Measurements from ENCODE around the gene CAPN13.

Gene CAPN13

DNA sequence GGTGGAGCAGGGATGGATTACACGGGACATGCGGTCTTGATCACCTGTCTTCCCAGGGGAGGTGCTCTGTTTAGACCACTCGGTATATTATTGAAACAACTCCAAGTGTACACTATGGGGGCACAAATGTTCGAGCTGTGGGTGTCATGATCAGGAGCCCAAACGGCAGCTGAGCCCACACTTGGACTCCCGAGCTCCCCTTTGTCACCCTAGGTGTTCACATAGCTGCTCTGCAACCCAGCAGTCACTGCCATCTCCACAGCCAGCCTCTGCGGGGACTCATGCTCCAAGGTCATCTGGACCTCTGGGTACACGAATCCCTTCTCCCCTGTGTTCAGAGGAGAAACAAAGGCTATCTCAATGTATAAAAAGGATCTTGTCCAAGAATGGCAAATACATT, 46.0 kb downstream of the CAPN13 start:
- no peaks in the 10 kb centered on the region for H3K9me3 Mint-ChIP-seq
- H3K36me3 Mint-ChIP-seq (ENCODE audit: low read depth): no peaks in the 10 kb centered on the region
- no peak overlapping the region for H3K27ac Mint-ChIP-seq
- H3K4me1 Mint-ChIP-seq (ENCODE audit: low read depth): no peaks in the 10 kb centered on the region
- H3K4me3 Mint-ChIP-seq: no peak overlapping the region
- H3K27me3 Mint-ChIP-seq: peaks cover 4% of the 10 kb centered on the region

- Mint-ChIP-seq H3K27me3 (peaks cover 8% of the 10 kb centered on the region), H3K4me3 (no peak overlapping the region), H3K36me3 (ENCODE audit: low read depth) (no peaks in the 10 kb centered on the region), H3K9me3 (no peaks in the 10 kb centered on the region), H3K27ac (no peak overlapping the region), H3K4me1 (ENCODE audit: low read depth) (no peaks in the 10 kb centered on the region)
Measured at GRCh38 chr2:30759481-30759880, 47.8 kb downstream of the CAPN13 start.

DNA sequence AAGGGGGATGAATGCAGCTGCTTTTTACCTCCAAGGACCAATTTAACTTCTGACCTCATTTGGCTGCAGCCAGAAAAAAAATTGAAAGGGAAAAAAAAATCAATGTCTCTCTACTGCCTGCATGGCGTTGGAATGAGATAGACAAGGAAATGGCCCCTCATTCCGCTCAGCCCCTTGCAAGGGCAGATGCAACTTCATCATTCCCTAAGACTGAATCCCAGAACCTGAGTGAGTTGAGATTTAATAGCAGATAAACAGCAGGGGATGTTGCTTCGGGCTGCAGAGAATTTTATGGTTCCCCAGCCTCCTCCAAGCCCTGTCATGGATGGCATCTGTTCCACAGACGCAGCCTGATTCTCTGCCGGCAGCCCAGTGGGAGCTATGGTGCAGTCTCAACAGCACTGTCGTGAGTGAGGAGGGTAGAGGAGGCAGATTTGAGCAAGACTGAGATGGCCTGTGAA, 49.0 kb downstream of the CAPN13 start:
- Mint-ChIP-seq H3K27me3 (peaks cover 12% of the 10 kb centered on the region), H3K36me3 (ENCODE audit: low read depth) (no peaks in the 10 kb centered on the region)

GRCh38 chr2:30757749-30758148, 49.5 kb downstream of the CAPN13 start:
- Mint-ChIP-seq H3K27ac (no peak overlapping the region), H3K4me3 (no peak overlapping the region), H3K27me3 (peaks cover 12% of the 10 kb centered on the region), H3K9me3 (no peaks in the 10 kb centered on the region), H3K36me3 (ENCODE audit: low read depth) (no peaks in the 10 kb centered on the region), H3K4me1 (ENCODE audit: low read depth) (no peaks in the 10 kb centered on the region)

More for the DNA sequence above, 49.0 kb downstream of the CAPN13 start:
- no peaks in the 10 kb centered on the region for H3K4me1 Mint-ChIP-seq (ENCODE audit: low read depth)
- H3K27ac Mint-ChIP-seq: no peak overlapping the region
- H3K9me3 Mint-ChIP-seq: no peaks in the 10 kb centered on the region
- no peak overlapping the region for H3K4me3 Mint-ChIP-seq

- no peaks in the 10 kb centered on the region for H3K9me3 Mint-ChIP-seq
- H3K4me3 Mint-ChIP-seq: no peak overlapping the region
- H3K36me3 Mint-ChIP-seq (ENCODE audit: low read depth): no peaks in the 10 kb centered on the region
- peaks cover 12% of the 10 kb centered on the region for H3K27me3 Mint-ChIP-seq
- no peak overlapping the region for H3K27ac Mint-ChIP-seq
- no peaks in the 10 kb centered on the region for H3K4me1 Mint-ChIP-seq (ENCODE audit: low read depth)
Measured at GRCh38 chr2:30756971-30757370, 50.3 kb downstream of the CAPN13 start.

GRCh38 chr2:30756051-30756719, 51.1 kb downstream of the CAPN13 start:
- H3K27ac Mint-ChIP-seq: no peak overlapping the region
- peaks cover 12% of the 10 kb centered on the region for H3K27me3 Mint-ChIP-seq
- H3K4me3 Mint-ChIP-seq: no peak overlapping the region
- no peaks in the 10 kb centered on the region for H3K36me3 Mint-ChIP-seq (ENCODE audit: low read depth)
- no peaks in the 10 kb centered on the region for H3K9me3 Mint-ChIP-seq
- H3K4me1 Mint-ChIP-seq (ENCODE audit: low read depth): no peaks in the 10 kb centered on the region

GRCh38 chr2:30753630-30754029, 53.6 kb downstream of the CAPN13 start:
- Mint-ChIP-seq H3K9me3 (no peaks in the 10 kb centered on the region), H3K27me3 (peaks cover 9% of the 10 kb centered on the region), H3K36me3 (ENCODE audit: low read depth) (no peaks in the 10 kb centered on the region), H3K4me3 (no peak overlapping the region), H3K4me1 (ENCODE audit: low read depth) (no peaks in the 10 kb centered on the region), H3K27ac (no peak overlapping the region)

DNA sequence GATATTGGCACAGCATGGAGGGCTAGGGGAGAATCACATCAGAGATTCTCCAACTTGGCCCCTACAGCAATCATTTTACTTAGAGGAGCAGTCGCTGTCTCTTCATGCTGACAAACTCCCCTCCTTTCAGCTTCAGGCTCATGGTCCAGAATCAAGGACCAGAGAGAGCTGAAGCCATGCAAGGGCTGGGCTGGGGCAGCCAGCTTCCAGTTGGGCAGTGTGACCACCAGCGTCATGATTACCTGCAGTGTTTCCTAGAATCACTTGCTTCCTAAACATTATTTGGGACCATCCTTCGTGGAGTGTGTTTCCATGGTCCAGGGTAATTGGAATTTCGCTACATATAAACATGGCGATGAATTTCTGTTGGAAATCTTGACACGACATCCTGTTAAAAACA, 54.4 kb downstream of the CAPN13 start:
- no peak overlapping the region for H3K27ac Mint-ChIP-seq
- no peaks in the 10 kb centered on the region for H3K4me1 Mint-ChIP-seq (ENCODE audit: low read depth)
- H3K9me3 Mint-ChIP-seq: no peaks in the 10 kb centered on the region
- no peaks in the 10 kb centered on the region for H3K36me3 Mint-ChIP-seq (ENCODE audit: low read depth)
- peaks cover 9% of the 10 kb centered on the region for H3K27me3 Mint-ChIP-seq
- H3K4me3 Mint-ChIP-seq: no peak overlapping the region

GRCh38 chr2:30747206-30747605, 60.0 kb downstream of the CAPN13 start:
- H3K27ac Mint-ChIP-seq: no peak overlapping the region
- H3K4me1 Mint-ChIP-seq (ENCODE audit: low read depth): no peaks in the 10 kb centered on the region
- no peak overlapping the region for H3K4me3 Mint-ChIP-seq
- no peaks in the 10 kb centered on the region for H3K36me3 Mint-ChIP-seq (ENCODE audit: low read depth)
- H3K9me3 Mint-ChIP-seq: no peaks in the 10 kb centered on the region
- H3K27me3 Mint-ChIP-seq: no peaks in the 10 kb centered on the region

DNA sequence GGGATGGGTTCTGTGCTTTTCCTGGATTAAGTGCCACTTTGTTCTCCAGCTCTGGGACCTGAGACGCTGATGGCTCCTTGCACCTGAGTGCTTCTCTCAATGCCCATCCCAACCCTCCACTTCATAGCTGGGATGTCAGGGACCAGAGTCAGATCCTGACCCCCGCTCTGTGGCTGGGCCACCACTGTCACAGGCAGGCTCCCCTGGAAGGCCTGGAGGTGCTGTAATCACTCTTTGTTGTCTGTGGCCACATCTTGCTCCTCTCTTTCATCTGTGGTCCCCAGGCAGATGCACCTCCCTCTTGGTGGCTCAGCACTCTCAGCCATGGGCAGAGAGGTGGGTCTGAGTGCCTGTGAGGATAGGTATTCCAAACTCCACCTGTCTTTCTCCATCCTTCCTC, 62.4 kb downstream of the CAPN13 start:
- H3K36me3 Mint-ChIP-seq (ENCODE audit: low read depth): no peaks in the 10 kb centered on the region
- H3K9me3 Mint-ChIP-seq: no peaks in the 10 kb centered on the region
- H3K27ac Mint-ChIP-seq: no peak overlapping the region
- no peaks in the 10 kb centered on the region for H3K27me3 Mint-ChIP-seq
- no peak overlapping the region for H3K4me3 Mint-ChIP-seq
- H3K4me1 Mint-ChIP-seq (ENCODE audit: low read depth): no peaks in the 10 kb centered on the region

GRCh38 chr2:30741576-30741975, 65.7 kb downstream of the CAPN13 start:
- no peak overlapping the region for H3K4me3 Mint-ChIP-seq
- no peaks in the 10 kb centered on the region for H3K9me3 Mint-ChIP-seq
- H3K4me1 Mint-ChIP-seq (ENCODE audit: low read depth): no peaks in the 10 kb centered on the region
- H3K27me3 Mint-ChIP-seq: no peaks in the 10 kb centered on the region
- no peaks in the 10 kb centered on the region for H3K36me3 Mint-ChIP-seq (ENCODE audit: low read depth)
- no peak overlapping the region for H3K27ac Mint-ChIP-seq

DNA sequence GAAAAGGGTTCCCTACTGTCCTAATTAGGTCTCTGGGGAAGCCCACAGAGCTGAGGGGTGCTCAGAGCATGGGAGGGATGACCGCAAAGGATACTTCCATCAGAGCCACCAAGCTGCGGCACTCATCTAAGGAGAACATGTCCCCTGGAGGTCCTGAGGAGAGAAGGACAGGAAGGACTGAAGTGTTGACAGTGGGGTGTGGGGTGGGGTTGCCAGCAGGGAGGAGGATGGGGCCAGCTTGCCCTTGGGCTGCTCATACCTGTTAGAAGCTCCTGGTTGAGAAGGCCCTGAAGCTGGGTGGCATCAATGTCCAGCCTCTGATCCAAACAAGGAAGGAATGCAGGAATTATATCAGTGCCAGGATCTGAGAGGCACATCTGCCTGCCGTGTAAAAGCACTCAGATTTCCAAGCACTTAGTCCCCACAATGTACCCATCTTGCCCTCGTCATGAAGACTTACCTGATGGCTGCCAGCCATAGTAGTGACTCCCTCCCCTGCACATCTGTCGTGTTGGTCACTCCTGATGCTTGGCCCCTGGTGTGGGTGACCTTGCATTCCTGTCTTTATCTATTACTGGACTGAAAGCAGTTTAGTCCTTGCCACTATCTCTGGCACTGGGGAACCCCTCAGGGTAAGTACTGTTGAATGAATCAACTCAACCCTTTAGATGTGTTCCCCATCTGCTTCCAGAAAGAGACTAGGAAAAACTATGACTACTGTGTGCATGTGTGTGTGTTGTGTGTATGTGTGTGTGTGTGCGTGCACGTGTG, 68.9 kb downstream of the CAPN13 start:
- Mint-ChIP-seq H3K27ac (no peak overlapping the region), H3K36me3 (ENCODE audit: low read depth) (no peaks in the 10 kb centered on the region), H3K9me3 (no peaks in the 10 kb centered on the region), H3K4me1 (ENCODE audit: low read depth) (no peaks in the 10 kb centered on the region), H3K27me3 (no peaks in the 10 kb centered on the region), H3K4me3 (no peak overlapping the region)

GRCh38 chr2:30737326-30737610, 70.0 kb downstream of the CAPN13 start:
- H3K27me3 Mint-ChIP-seq: no peaks in the 10 kb centered on the region
- H3K36me3 Mint-ChIP-seq (ENCODE audit: low read depth): no peaks in the 10 kb centered on the region
- H3K27ac Mint-ChIP-seq: no peak overlapping the region
- no peak overlapping the region for H3K4me3 Mint-ChIP-seq
- H3K4me1 Mint-ChIP-seq (ENCODE audit: low read depth): no peaks in the 10 kb centered on the region
- no peaks in the 10 kb centered on the region for H3K9me3 Mint-ChIP-seq

DNA sequence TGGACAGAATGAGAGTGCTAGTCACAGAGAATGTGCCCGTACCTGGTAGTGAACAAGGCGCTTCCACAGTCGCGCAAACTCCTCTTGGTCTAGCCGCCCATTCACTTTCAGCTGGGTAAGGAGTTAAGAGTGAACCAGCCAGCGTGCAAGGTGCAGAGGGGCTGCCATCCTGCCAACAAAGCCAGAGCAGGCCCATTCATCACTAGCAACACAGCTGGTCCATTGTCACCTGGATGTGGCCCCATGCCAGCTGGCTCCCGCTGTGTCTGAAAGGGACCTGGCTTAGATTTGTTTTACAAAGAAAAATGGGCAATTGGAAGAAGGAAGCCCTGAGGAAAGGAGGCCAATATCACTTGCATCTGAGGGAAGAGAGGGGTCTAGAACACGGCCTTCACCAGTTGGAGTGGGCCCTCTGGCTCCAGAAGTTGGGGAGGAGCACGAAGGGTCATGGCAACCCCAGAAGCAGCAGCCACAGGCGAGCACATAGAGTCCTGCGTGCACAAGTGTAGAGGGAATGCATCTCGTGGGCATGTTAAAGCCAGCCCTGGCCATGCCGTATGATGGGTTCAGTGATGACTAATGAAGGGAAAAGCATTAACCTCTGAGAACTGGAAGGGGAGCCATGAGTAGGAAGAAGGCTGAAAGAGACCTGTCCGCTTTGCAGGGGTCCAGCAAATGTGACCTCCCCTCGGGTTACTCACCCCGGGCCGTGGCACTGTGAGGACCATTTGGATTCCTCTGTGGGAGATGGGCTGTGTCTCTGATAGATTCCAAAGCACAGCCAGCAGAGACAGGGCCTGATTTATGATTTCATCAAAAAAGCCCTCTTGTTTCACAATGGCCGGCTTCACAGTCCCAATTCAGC, 70.6 kb downstream of the CAPN13 start:
- no peaks in the 10 kb centered on the region for H3K36me3 Mint-ChIP-seq (ENCODE audit: low read depth)
- no peaks in the 10 kb centered on the region for H3K27me3 Mint-ChIP-seq
- H3K4me3 Mint-ChIP-seq: no peak overlapping the region
- H3K4me1 Mint-ChIP-seq (ENCODE audit: low read depth): no peaks in the 10 kb centered on the region
- H3K9me3 Mint-ChIP-seq: no peaks in the 10 kb centered on the region
- no peak overlapping the region for H3K27ac Mint-ChIP-seq

DNA sequence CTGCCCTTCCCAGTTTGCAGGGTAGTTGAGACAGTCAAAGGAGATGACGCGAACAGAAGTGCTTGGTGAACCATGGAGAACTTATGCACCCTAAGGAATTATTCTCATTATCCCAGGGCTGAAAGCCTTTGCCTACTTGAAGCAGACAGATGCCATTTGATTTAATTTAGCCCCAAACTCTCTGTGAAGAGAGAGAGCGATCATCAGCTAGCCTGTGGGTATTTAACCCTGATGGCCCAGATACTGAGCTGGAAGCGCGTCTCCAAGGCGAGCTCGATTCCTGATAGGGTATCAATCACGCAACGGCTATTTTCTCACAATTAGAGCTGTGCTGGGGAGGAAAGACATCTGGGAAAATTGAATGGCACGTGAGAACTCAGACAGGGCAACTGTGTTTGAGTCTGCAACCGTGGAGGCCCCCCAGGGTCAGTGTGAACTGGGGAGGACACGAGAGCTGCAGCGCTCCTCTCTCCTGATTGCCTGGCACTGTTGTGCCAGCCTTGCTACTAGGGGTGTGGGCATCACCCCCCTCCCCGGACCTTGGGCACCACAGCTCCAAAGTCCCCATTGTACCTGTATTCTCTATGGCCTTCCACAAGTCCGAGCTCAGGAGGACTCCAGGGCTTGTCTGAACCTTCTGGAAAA, 73.2 kb downstream of the CAPN13 start:
- Mint-ChIP-seq H3K4me1 (ENCODE audit: low read depth) (no peaks in the 10 kb centered on the region), H3K9me3 (no peaks in the 10 kb centered on the region), H3K36me3 (ENCODE audit: low read depth) (no peaks in the 10 kb centered on the region), H3K27ac (no peak overlapping the region), H3K4me3 (no peak overlapping the region), H3K27me3 (no peaks in the 10 kb centered on the region)

Data from stimulated activated naive CD8-positive, alpha-beta T cell treated with anti-CD3 and anti-CD28 coated beads, Interleukin-15, Interleukin-2, amounts not matched to agents 100 ng/mL and 50 ng/mL, for 24 hours (primary cell).